Renal pelvis (tissue), 4 donors: ENCODE measurements around the gene CEMP1. TPM values are rescaled to one million over a fixed set of nuclear protein-coding genes. Genes with fewer than 3 reads are reported as not detected.

Source experiments
- DNase-seq: peaks from one replicate; pipeline ENCODE4 v3.0.0-alpha.2; 2013
- polyA plus RNA-seq, 3 donors: library from polyadenylated mRNA; unstranded; fragments of 120-200 nt; gene quantifications; one replicate each; pipeline ENCODE4 v1.2.1, GENCODE V29; 2013; ENCODE audit not compliant: insufficient read length in 3 of 3

CEMP1 gene
- polyA plus RNA-seq, 3 donors, result 2.8 to 8.6 (median 8.0) TPM

DNA sequence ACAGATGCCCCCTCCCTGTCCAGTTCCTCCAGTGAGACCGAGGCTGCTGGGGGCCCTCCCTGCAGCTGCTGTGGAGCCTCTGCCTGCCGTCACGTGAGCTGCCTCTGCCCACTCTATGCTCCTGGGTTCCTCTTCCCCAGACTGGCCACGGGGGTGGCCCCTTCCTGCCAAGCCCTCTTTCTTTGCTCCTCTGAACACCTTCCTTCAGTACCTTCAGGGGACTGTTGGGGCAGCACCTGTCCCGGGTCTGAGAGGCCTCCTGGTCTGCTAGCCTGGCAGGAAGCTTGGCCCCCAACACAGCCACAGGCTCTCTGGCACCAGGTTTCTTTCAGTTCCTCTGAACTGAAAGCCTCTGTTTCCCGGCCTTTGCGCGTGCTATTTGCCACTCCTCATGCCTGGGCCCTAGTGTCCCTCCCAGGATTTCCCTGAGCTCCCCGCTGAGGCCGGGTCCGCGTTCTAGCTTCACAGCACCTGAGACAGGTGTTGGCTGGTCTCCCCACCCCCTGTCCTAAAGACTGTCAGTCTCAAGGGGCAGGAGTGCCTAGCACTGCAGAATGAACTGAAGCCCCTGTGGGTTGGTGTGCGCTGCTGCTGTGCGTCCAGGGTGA lies 24.1 kb downstream of the CEMP1 start:
- no peak for DNase-seq

GRCh38 chr16:2505695-2506094 lies 25.5 kb downstream of the CEMP1 start:
- no peak for DNase-seq

DNA sequence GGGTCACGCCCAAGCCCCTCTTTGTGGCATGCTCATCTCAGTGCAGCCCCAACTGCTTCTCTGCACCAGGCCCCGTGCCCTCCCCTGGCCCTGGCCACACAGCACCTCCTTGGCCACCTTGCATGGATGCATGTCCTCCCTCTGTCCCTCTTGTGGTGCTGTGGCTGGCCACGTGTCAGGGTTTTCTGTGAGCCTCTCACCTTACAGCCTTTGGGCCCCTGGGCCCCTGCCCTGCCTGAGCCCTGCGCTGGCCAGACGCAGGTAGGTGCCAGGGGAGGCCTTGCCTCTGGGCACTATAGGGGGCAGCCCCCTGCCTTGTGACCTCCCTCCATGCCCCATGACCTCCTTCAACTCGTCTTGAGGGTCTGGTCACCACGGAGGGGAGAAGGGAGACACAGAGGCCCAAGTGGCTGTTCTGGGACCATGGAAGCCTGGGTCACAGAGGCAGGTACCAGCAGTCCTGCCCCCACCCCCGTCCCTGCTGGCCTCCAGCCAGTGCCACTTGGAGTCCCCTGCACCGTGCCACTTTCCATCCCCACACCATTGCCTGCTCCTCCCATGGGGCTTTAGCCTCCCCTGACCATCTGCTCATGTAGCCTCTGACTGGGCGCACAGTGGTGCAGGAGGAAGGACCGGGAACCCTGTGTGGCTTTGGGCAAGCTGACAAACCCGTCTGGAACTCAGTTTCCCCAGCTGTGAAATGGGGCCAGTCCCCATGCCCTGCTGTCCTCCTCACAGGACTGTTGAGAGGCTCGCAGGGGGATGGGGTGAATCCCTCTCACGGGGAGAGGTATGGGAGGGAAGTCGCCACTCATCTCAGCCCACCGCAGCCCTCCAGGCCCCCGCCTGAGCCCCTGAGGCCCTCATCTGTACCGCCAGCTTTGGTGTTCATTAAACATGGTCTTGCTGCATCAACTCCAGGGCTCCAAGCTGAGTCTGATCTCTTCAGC lies 29.0 kb downstream of the CEMP1 start:
- no peak for DNase-seq

- peak; percentile 87 for DNase-seq
Measured at GRCh38 chr16:2500918-2501750, 30.1 kb downstream of the CEMP1 start.

DNA sequence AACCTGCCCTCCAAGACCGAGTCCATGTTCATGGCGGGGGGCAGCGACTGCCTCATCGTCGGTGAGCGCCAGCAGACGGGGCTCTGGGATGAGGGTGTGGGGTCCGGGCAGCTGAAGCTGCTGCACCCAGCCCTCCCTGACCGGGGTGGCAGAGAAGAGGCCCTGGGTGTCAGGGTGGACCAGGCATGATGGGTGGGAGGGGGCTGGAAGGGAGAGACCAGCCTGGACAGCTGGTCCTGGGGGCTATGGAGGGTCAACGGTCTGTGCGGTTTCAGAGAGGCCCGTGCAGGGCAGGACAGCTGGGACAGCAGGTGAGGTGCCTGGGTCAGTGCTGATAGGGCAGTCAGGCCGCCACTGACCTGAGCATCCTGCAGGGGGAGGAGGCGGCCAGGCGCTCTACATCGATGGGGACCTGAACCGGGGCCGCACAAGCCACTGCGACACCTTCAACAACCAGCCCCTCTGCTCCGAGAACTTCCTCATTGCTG lies 30.7 kb downstream of the CEMP1 start:
- DNase-seq, result no peak

- no peak for DNase-seq
Measured at GRCh38 chr16:2499890-2500429, 31.2 kb downstream of the CEMP1 start.

DNA sequence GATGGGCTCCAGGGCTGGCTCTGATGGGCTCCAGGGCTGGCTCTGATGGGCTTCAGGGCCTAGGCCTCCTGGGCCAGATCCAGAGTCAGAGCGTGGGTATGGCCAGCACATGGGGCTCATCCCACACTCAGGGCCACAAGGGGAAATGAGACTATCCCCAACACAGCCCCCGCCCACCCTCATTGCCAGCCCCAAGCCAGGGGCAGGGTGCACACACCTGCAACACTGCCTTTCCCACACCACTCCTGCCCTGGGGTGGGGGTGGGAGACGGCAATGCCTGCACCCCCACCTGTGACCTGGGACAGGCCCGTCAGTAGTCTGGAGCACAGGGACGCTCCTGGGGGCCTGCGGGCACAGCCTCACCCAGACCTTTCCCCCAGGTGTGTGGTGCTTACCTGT lies 31.8 kb downstream of the CEMP1 start:
- no peak for DNase-seq

- DNase-seq, result no peak
Measured at GRCh38 chr16:2498531-2499253, 32.5 kb downstream of the CEMP1 start.

DNA sequence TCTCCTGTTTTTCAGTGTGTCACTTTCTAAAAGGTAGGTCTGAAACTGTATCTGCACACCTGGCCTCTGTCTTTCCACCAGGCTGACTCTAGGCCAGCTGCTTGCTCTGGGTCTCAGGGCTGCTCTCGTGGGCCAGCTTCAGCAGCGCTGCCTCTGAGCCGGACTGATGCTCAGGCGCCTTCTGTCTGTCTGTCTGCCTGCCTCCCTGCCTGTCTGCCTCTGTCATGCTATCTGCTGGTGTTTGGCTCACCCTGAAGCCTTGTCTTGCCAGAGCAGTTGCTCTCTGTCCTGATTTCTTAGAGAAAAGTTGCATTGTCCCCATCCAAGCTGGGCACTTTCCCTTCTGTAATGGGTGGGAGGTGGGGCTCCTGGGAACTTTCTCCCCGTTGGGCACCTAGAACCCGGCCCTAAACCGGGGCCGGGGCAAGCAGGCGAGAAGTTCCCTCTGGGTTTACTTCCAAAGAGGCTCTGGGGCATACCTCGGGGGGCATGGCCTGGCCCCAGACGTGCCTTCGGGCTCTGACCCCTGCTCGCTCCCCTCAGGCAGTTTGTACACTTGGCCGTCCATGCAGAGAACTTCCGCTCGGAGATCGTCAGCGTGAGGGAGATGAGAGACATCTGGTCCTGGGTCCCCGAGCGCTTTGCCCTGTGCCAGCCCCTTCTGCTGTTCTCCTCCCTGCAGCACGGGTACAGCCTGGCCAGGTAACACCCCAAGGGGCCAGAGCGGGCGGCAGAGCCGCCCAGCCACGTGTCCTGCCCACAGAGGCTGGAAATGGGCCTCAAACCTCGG lies 33.3 kb downstream of the CEMP1 start:
- no peak for DNase-seq

GRCh38 chr16:2497116-2497630 lies 34.0 kb downstream of the CEMP1 start:
- DNase-seq, result no peak

DNA sequence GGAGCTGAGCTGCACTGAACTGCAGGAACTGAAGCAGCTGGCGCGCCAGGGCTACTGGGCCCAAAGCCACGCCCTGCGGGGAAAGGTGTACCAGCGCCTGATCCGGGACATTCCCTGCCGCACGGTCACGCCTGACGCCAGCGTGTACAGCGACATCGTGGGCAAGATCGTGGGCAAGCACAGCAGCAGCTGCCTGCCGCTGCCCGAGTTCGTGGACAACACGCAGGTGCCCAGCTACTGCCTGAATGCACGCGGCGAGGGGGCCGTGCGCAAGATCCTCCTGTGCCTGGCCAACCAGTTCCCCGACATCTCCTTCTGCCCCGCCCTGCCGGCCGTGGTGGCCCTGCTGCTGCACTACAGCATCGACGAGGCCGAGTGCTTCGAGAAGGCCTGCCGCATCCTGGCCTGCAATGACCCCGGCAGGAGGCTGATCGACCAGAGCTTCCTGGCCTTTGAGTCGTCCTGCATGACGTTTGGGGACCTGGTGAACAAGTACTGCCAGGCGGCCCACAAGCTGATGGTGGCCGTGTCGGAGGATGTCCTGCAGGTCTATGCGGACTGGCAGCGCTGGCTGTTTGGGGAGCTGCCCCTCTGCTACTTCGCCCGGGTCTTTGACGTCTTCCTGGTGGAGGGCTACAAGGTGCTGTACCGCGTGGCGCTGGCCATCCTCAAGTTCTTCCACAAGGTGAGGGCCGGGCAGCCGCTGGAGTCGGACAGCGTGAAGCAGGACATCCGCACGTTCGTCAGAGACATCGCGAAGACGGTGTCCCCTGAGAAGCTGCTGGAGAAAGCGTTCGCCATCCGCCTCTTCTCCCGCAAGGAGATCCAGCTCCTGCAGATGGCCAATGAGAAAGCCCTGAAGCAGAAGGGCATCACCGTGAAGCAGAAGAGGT lies 34.7 kb downstream of the CEMP1 start:
- DNase-seq, result no peak

- DNase-seq, result no peak
Measured at GRCh38 chr16:2495041-2495440, 36.2 kb downstream of the CEMP1 start.

DNA sequence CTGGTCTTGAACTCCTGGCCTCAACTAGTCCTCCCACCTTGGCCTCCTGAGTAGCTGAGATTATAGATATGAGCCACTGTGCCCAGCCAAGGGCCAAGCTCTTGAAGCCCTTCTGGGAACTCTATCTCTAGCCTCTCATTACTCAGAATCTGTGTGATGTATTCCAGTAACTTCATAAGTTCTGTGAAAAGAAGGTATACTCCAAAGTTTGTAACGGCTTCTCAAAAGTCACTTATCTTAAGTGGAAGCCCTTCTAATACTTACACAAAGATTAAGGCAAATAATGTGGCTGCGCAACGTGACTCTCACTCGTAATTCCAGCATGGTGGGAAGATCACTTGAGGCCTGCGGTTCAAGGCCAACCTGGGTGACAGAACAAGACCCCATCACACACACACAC lies 36.6 kb downstream of the CEMP1 start:
- DNase-seq, result no peak

DNA sequence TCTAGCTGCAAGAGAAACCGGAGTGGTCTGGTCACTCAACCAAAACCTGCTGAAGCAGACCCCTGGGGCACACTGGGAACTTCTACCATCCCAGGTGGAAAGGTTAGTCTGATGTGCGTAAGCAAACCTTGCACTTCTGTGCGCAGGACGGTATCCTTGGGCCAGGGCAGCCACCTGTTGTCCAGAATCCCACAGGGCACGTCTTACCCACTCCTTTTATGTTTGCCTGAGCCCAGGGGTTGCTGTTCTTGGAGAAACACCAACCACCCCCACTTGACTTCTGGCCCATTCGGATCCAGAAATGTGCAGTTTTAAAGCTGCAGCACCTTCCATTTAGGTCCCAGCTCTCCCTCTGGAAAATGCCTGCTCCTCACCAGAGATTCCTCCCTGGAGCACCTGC lies 37.6 kb downstream of the CEMP1 start:
- DNase-seq, result no peak

GRCh38 chr16:2492292-2492691 lies 38.9 kb downstream of the CEMP1 start:
- no peak for DNase-seq

DNA sequence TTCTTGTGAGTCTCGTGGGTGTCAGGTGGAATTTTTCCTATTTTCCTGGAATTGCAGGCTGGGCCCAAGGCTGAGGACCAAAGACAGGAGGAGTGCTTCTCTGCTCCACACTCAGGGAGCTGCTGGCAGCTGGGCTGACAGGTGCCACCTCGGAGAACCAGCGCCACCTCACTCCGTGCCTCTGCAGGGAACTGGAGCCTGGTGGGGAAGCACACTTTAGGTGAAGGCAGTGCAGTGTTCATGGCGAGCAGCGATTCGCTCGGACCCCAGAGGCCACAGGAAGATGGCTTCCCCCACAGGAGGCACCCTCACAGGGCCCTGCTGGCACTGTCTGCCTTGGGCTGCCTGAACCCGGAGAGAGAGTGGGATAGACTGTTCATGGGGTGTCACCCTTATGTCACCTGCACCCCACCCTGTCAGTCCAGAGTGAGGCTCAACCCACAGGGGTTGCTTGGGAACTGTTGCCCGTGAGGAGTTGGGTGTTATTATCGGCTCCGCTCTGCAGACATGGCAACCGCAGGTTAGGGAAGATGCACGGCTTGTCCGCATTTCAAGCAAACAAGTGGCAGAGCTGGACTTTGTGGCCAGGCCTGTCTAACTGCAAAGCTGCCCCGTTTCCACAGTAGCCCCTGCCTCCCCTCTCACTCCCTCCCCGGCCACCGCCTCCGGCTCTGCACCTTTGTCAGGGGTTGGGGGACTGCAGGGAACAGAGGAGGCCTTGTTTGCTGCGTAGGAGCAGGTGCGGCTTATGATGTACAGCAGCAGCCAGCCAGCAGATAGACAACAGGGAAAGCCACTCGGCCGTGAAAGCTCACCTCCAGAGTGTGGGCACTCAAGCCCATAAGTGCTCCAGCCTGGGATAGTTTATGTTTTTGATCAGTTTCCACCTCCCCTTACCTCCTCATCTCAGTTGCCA lies 40.8 kb downstream of the CEMP1 start:
- no peak for DNase-seq

DNA sequence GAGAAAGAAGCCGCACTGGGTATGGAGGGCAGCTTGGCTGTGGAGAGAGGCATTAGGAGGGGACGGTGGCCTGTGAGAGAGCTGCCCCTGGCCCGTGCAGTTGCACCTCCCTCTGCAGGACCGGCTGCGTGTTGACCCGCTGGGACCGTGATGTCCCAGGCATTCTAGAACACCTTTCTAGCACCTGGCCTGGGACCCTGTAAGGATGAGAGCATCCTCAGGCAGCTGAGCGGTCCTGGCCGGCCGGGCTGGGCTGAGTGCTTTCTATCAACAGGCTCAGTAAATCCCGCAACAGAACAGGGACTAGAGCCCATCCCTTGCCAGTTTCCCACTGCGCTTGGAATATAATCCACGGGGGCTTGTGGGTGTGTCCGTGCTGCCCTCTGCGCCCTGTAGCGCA lies 41.6 kb downstream of the CEMP1 start:
- no peak for DNase-seq
